A673 (cell line): ENCODE data around the gene SORL1-AS1.
"Not testable (repeated sequence)": the region's sequence is repeated elsewhere in the genome, so short reads cannot be mapped to it uniquely, and the experiment has no call there.

ENCODE experiments used
- BruUV-seq: library from RNA; stranded (reverse); fragments of 400-500 nt; replicated peaks from 2 replicates; lab custom pipeline; 2021; lab: Mats Ljungman, UMichigan
- CTCF ChIA-PET: fragments of 300-600 bp; sonication (Branson Sonifier 250); formaldehyde crosslinking; loops from one replicate; lab custom pipeline; 2022; ENCODE audit warnings: antibody characterized with exemption; lab: Charles Lee
- POLR2A ChIA-PET: fragments of 300-600 bp; sonication (Branson Sonifier 250); formaldehyde crosslinking; loops from one replicate; lab custom pipeline; 2022; ENCODE audit warnings: antibody characterized with exemption; ENCODE audit not compliant: low non-redundant PET; lab: Charles Lee
- DNase-seq: peaks from one replicate; pipeline ENCODE4 v3.0.0-alpha.2; 2015; ENCODE audit warnings: low spot score
- H3K27ac ChIP-seq: fragments of 200-600 bp; sonication (generic); 2 replicates; pipeline ENCODE4 v1.5.1; 2016; ENCODE audit warnings: mixed run types, low read depth, mild to moderate bottlenecking, mixed read lengths, antibody characterized with exemption, low read length; ENCODE audit not compliant: poor library complexity, severe bottlenecking
- H3K27me3 ChIP-seq: fragments of 200-600 bp; sonication (generic); replicated peaks from 2 replicates; pipeline ENCODE4 v1.6.1; 2017; ENCODE audit warnings: mixed run types, low read depth, mild to moderate bottlenecking, mixed read lengths, antibody characterized with exemption, low read length; ENCODE audit not compliant: insufficient read depth, poor library complexity
- H3K36me3 ChIP-seq: fragments of 200-600 bp; sonication (generic); 2 replicates; pipeline ENCODE4 v1.6.1; 2016; ENCODE audit warnings: mixed run types, mild to moderate bottlenecking, mixed read lengths, antibody characterized with exemption, low read length; ENCODE audit not compliant: insufficient read depth, poor library complexity, severe bottlenecking
- H3K4me1 ChIP-seq: fragments of 200-600 bp; sonication (generic); 2 replicates; pipeline ENCODE4 v1.6.1; 2017; ENCODE audit warnings: mixed run types, mild to moderate bottlenecking, mixed read lengths, antibody characterized with exemption, low read length; ENCODE audit not compliant: insufficient read depth, poor library complexity, severe bottlenecking
- H3K4me3 ChIP-seq: fragments of 200-600 bp; sonication (generic); 2 replicates; pipeline ENCODE4 v1.5.1; 2016; ENCODE audit warnings: low read depth, mixed run types, mild to moderate bottlenecking, mixed read lengths, low read length; ENCODE audit not compliant: poor library complexity, severe bottlenecking
- H3K9me3 ChIP-seq: fragments of 200-600 bp; sonication (generic); 2 replicates; pipeline ENCODE4 v1.6.1; 2016; ENCODE audit warnings: mixed run types, low read depth, mild to moderate bottlenecking, mixed read lengths, antibody characterized with exemption, low read length; ENCODE audit not compliant: poor library complexity, severe bottlenecking
- CTCF ChIP-seq: fragments of 300-800, 200-600 bp; sonication (generic); conservative IDR thresholded peaks from 2 replicates; pipeline ENCODE4 v1.5.1; 2017; ENCODE audit warnings: low read depth, mild to moderate bottlenecking, antibody characterized with exemption, low read length, moderate library complexity, mixed read lengths
- EZH2 ChIP-seq: fragments of 200-600 bp; sonication (generic); IDR thresholded peaks from 2 replicates; pipeline ENCODE4 v1.6.1; 2017; ENCODE audit warnings: borderline replicate concordance, low read depth, mild to moderate bottlenecking, mixed read lengths, antibody characterized with exemption, low read length; ENCODE audit not compliant: poor library complexity, severe bottlenecking
- intact Hi-C: fragments of 100-400 bp; cut with micrococcal nuclease; formaldehyde crosslinking; loops from one replicate; pipeline ENCODE4 v1.10.0; 2022; ENCODE audit not compliant: unreplicated experiment

SORL1-AS1 gene

GRCh38 chr11:121414141-121414913, 38.4 kb downstream of the SORL1-AS1 start:
- no TSS peak for BruUV-seq
- POLR2A ChIA-PET, result no interaction called here
- Histone ChIP-seq H3K9me3 (no peaks in the 10 kb centered on the region), H3K4me3 (no peak overlapping the region), H3K4me1 (no peaks in the 10 kb centered on the region), H3K27me3 (no peaks in the 10 kb centered on the region), H3K27ac (no peak overlapping the region), H3K36me3 (no peaks in the 10 kb centered on the region)
- DNase-seq, result no peak
- CTCF ChIA-PET, result no interaction called here
- TF ChIP-seq EZH2 (no peak), CTCF (no peak)
- intact Hi-C loops, result no loop called here

- no peak overlapping the region for H3K4me3 ChIP-seq
- H3K27me3 ChIP-seq, result no peaks in the 10 kb centered on the region
- no peak for DNase-seq
- no peaks in the 10 kb centered on the region for H3K36me3 ChIP-seq
- H3K27ac ChIP-seq, result no peak overlapping the region
- no TSS peak for BruUV-seq
- POLR2A ChIA-PET, result no interaction called here
- no peak for TF ChIP-seq CTCF
- no peaks in the 10 kb centered on the region for H3K4me1 ChIP-seq
- CTCF ChIA-PET, result no interaction called here
- H3K9me3 ChIP-seq, result no peaks in the 10 kb centered on the region
- intact Hi-C loops, result no loop called here
Observed at GRCh38 chr11:121412711-121413415, 39.9 kb downstream of the SORL1-AS1 start.

- no peaks in the 10 kb centered on the region for H3K27me3 ChIP-seq
- H3K9me3 ChIP-seq, result no peaks in the 10 kb centered on the region
- no peak overlapping the region for H3K4me3 ChIP-seq
- intact Hi-C loops, result no loop called here
- no peak overlapping the region for H3K27ac ChIP-seq
- ChIA-PET POLR2A (no interaction called here), CTCF (no interaction called here)
- H3K4me1 ChIP-seq, result no peaks in the 10 kb centered on the region
- no peaks in the 10 kb centered on the region for H3K36me3 ChIP-seq
- no TSS peak for BruUV-seq
- no peak for TF ChIP-seq CTCF
- no peak for TF ChIP-seq EZH2
- DNase-seq, result no peak
Observed at GRCh38 chr11:121412000-121412587, 40.7 kb downstream of the SORL1-AS1 start.

GRCh38 chr11:121411330-121411729, 41.4 kb downstream of the SORL1-AS1 start:
- H3K27me3 ChIP-seq, DNase-seq, H3K9me3 ChIP-seq, H3K4me1 ChIP-seq, POLR2A ChIA-PET, intact Hi-C loops, H3K36me3 ChIP-seq, H3K4me3 ChIP-seq, H3K27ac ChIP-seq, CTCF ChIA-PET, BruUV-seq: not testable (repeated sequence)

- H3K4me3 ChIP-seq, DNase-seq, H3K4me1 ChIP-seq, H3K27ac ChIP-seq, H3K9me3 ChIP-seq, CTCF ChIA-PET, intact Hi-C loops, BruUV-seq, POLR2A ChIA-PET, H3K27me3 ChIP-seq, H3K36me3 ChIP-seq: not testable (repeated sequence)
Observed at GRCh38 chr11:121410041-121410440, 42.7 kb downstream of the SORL1-AS1 start.
